HG03571 (cell line): ENCODE data around the gene NF1.
"Not testable (repeated sequence)": the region's sequence is repeated elsewhere in the genome, so short reads cannot be mapped to it uniquely, and the experiment has no call there.

Source experiments
- ATAC-seq: cut with Tn5 transposase; IDR thresholded peaks from one replicate; pipeline ENCODE4 v1.9.1; 2021; ENCODE audit not compliant: unreplicated experiment

The NF1 gene

GRCh38 chr17:31176143-31176542 lies 81.4 kb downstream of the NF1 start:
- not testable (repeated sequence) for ATAC-seq

DNA sequence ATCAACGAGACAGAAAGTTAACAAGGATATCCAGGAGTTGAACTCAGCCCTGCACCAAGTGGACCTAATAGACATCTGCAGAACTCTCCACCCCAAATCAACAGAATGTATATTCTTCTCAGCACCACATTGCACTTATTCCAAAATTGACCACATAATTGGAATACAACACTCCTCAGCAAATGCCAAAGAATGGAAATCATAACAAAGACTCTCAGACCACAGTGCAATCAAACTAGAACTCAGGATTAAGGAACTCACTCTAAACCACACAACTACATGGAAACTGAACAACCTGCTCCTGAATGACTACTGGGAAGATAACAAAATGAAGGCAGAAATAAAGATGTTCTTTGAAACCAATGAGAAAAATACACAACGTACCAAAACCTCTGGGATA lies 84.2 kb downstream of the NF1 start:
- not testable (repeated sequence) for ATAC-seq

GRCh38 chr17:31195305-31195704 lies 100.5 kb downstream of the NF1 start:
- no peak for ATAC-seq

DNA sequence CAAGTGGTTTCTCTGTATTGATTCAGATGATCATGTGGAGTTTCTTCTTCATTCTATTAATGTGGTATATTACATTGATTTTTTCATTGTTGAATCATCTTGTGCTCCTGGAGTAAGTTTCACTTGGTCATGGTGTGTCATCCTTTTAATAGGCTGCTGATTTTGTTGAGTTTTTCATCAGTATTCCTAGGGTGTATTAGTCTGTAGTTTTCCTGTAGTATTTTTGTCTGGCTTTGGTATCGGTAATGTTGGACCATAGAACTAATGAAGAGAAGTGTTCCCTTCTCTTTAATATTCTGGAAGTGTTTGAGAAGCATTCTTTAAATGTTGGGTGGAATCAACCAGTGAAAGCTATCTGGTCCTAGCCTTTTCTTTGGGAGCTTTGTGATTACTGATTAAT lies 103.2 kb downstream of the NF1 start:
- no peak for ATAC-seq

- not testable (repeated sequence) for ATAC-seq
Measured at GRCh38 chr17:31198666-31199065, 103.9 kb downstream of the NF1 start.

DNA sequence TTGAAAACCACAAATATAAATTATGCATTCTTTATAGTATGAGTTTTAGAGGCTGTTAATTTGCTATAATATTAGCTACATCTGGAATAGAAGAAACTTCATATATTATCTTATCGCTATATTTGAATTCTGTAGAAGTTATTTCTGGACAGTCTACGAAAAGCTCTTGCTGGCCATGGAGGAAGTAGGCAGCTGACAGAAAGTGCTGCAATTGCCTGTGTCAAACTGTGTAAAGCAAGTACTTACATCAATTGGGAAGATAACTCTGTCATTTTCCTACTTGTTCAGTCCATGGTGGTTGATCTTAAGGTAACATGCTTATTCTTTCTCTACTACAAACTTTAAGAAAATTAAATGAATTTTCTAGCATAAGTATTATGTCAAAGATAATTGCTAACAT lies 105.5 kb downstream of the NF1 start:
- ATAC-seq: no peak

GRCh38 chr17:31202968-31203367 lies 108.2 kb downstream of the NF1 start:
- ATAC-seq: no peak

- ATAC-seq: no peak
Measured at GRCh38 chr17:31211352-31212012, 116.7 kb downstream of the NF1 start.

DNA sequence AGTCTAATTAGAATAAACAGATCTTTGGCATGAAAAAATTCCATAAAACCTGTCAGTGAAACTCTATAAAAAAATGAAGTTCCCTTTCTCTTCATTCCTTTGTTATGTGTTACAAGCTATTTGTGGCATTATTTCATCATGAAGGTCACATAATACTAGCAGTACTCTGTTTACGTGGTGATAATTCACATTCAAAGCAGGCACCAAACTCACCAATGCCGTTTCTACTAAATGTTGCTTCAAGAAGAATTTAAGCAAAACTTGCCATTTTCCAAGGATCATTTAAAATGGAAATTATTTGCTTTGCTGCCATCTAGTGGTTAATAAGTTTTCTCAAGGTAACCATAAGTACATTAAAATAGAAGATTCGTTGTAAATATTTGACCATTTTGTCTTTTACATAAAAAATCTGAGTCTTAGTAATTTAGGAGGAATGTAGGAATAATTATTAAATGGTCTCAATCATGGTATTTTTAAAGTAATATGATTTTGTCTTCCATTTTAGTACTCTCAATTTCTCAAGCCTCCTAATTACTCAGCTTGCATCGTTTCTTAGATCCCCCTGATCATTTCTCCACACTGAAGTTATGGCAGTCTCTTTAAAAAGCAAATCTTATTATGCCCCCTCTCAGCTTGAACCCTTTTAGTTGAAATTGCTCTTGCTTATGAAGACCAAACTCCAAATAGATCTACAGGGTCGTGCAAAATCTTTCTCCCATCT lies 121.4 kb downstream of the NF1 start:
- no peak for ATAC-seq

DNA sequence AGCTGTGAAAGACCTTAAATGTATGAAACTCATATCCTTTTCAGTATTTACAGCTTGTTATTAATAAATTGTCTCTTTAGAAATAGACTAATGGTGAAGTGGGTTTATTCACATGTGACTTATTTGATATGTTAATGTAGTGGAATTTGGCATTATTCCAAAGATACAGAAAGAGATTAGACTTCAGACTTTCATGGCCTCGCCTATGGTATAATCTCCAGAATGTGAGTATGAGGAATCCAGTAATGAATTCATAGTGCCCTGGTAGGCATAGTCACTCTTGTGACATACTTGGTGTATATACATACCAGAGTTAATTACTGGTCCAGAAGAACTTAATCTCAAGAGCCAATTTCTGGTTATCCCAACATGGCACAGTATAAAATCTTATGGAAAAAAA lies 129.6 kb downstream of the NF1 start:
- no peak for ATAC-seq

DNA sequence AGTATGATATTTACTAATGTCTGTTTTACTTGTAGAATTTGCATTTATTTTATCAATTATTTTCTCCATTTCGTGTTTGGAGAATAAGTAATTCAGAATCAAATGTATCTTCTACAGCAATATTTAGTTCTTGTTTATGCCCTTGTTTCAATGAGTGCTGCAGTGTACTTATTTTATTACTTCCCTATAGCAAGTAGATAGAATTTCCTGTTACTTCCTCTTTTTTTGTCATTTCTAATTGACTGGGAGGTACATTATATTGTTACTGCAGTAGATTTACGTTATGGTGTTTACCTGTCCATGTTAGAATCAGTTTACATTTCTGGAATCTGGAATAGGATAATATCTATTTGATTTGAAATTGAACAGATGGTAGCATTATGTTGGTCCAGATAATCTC lies 131.1 kb downstream of the NF1 start:
- no peak for ATAC-seq

DNA sequence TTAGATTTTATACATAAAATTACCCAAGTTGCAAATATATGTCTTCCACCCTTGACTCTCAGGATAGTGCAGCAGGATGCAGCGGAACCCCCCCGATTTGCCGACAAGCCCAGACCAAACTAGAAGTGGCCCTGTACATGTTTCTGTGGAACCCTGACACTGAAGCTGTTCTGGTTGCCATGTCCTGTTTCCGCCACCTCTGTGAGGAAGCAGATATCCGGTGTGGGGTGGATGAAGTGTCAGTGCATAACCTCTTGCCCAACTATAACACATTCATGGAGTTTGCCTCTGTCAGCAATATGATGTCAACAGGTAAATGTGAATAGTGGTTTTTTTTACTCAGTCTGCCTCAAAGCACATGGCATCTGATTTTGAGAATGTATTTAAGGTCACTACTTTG lies 131.6 kb downstream of the NF1 start:
- no peak for ATAC-seq

- no peak for ATAC-seq
Measured at GRCh38 chr17:31226950-31227349, 132.2 kb downstream of the NF1 start.

DNA sequence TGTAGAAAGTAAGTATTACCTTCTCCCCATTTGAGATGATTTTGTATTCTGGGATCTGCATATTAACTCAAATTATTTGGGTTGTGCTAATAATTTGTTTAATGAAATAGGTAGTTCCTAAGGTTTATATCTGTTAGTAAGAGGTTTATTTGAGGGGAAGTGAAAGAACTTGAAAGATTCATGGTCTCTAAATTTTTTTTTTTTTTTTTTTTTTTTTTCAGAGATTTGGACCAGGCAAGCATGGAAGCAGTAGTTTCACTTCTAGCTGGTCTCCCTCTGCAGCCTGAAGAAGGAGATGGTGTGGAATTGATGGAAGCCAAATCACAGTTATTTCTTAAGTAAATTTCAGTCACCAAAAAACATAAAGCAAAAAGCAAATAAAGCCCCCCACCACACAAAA lies 137.1 kb downstream of the NF1 start:
- ATAC-seq: no peak

DNA sequence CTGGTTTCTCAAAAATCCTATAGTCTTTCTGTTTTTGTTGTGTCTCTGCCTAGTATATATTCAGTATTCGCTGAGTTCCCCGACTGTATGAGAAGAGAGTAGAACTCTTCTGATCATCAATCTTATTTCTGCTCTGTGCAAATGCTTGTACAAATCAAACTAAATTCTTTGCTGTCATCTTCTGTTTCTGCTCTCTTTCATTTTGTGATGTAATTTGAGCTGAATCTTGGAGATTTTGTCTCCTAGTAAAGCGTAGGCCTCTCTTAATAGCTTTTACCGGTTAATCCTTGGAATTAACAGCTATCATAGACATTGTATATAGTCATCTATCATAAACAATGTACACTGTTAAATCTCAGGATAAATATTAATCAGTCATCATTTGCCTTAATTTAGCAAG lies 140.3 kb downstream of the NF1 start:
- ATAC-seq: no peak

GRCh38 chr17:31236137-31236536 lies 141.4 kb downstream of the NF1 start:
- no peak for ATAC-seq

DNA sequence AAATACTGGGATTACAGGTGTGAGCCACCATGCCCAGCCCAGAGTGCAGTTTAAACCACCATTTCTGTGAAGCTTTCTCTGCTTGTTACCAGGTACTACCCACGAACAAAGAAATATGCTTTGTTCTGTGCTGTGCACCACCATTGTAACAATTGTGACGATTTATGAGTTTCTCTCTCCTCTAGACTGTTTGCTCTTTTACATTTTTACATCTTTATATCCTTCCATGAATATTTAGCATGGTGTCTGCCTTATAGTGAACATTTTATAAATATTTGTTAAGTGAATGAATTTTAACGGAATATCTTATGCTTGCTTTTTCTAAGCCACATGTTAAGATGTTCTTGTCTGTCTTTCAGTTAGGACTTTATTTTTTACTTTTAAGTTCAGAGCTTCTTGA lies 141.9 kb downstream of the NF1 start:
- ATAC-seq: no peak

- ATAC-seq: no peak
Measured at GRCh38 chr17:31241116-31241515, 146.3 kb downstream of the NF1 start.

DNA sequence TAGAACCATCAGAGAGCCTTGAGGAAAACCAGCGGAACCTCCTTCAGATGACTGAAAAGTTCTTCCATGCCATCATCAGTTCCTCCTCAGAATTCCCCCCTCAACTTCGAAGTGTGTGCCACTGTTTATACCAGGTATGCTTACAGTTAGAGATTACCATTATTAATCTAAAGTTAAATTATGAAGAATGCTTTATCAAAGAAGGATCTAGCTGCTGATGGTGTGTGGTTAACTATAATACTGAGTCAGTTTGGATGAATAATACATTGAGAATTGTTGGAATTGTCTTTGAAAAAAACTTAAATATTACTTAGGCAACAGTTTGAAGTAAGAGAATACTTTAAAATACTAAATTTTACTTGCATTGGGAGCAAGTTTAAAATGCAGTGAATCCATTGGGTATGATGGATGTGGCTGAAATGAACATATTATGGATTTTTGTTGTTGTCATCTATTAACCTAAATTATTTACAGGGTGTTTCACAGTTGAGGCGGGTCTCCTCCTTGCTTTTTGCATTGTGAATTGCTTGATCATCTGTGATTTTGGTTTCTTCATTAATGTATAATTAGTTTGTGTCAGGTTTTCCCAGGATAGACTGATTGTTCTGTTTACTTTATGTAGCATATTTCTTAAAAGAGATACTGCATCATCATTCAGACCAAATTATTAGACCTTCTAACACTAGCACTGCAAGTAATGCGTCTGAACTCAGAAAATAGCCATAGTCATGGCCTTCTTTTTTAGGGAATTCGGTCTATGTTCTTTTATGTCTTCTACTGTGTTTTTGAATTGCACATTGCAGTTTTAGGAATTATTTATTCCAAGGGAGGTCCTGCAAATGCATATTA lies 154.4 kb downstream of the NF1 start:
- no peak for ATAC-seq

GRCh38 chr17:31249835-31250141 lies 155.0 kb downstream of the NF1 start:
- ATAC-seq: no peak

GRCh38 chr17:31250229-31250628 lies 155.5 kb downstream of the NF1 start:
- no peak for ATAC-seq
